ENCODE data around the gene IKBKG.
"Not testable (repeated sequence)": the region's sequence is repeated elsewhere in the genome, so short reads cannot be mapped to it uniquely, and the experiment has no call there.

The IKBKG gene

GRCh38 chrX:154605566-154605965 lies 58.1 kb downstream of the IKBKG start:
- DNase-seq (no peak), ATAC-seq (no peak)

DNA sequence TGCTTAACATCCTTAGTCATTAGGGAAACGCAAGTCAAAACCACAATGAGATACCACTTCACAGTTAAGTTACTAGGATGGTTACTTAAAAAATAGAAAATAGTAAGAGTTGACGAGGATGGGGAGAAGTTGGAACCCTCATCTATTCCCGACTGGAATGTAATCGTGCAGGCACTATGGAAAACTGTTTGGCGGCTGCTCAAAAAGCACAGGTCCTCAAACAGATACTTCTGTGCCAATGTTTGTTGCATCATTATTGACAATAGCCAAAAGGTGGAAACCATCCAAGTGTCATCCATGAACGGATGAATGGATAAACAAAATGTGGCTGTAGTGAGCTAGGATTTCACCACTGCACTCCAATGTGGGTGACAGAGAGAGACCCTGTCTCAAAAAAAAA lies 60.0 kb downstream of the IKBKG start:
- no peak for DNase-seq
- ATAC-seq = no peak

DNA sequence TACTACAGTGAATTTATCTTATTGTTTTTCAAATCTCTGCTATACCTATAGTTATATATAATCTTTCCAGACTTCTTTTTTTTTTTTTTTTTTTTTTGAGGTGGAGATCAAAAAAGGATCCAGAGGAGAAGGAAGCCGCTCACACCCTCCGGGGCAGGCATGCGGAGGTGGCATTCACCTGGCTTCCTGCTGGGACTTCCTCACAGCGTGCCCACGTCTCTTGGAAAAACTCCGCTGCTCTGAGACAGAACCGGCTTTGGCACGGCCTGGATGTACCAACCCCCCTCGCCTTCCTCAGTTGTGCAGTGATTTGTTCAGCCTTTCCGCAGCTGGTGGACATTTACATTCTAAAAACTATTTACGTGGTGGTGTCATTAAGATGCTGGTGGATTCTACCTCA lies 60.6 kb downstream of the IKBKG start:
- ATAC-seq, DNase-seq: not testable (repeated sequence)

GRCh38 chrX:154608823-154609222 lies 61.4 kb downstream of the IKBKG start:
- ATAC-seq, DNase-seq: not testable (repeated sequence)

DNA sequence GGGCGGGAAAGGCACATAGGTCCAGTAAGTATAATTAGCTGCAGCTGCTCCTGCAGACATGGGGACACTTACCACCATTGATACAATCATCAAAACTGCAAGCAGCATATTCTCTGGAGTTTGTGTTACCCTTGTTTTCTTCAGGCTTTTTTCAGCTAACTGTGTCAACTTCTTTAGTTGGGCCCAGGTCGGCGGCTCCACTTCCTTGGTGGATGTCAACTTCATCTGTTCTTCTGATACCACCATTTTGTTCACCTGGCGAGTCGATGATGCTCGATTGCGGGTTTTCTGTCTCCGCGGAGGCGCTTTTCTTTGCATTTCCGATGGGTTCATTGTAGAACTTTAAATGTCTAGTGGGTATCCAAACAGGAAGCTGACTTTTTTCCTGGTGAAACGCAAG lies 63.7 kb downstream of the IKBKG start:
- not testable (repeated sequence) for ATAC-seq, DNase-seq

GRCh38 chrX:154613586-154613985 lies 66.2 kb downstream of the IKBKG start:
- ATAC-seq, DNase-seq: not testable (repeated sequence)

All from stimulated activated naive CD8-positive, alpha-beta T cell treated with anti-CD3 and anti-CD28 coated beads, Interleukin-15, Interleukin-2, amounts not matched to agents 100 U/mL and 50 U/mL, for 24 hours (primary cell).